Sigmoid colon (tissue), 4 donors: Measurements from ENCODE around the gene PARVG.

Experiments used
- EP300 ChIP-seq, 4 donors: sonication (generic); formaldehyde crosslinking; IDR thresholded peaks; one replicate each; pipeline ENCODE4 v1.6.1; 2017; ENCODE audit warnings: antibody characterized with exemption in 4 of 4
- POLR2AphosphoS5 ChIP-seq, 4 donors: sonication (generic); formaldehyde crosslinking; IDR thresholded peaks; one replicate each; pipeline ENCODE4 v1.6.1; 2017; ENCODE audit warnings: antibody characterized with exemption in 4 of 4
- TF ChIP-seq, protein P1 (sequence below), 4 experiments: fragments of 450-650 bp in 3 of 4; fragments of 200-600 bp in 1 of 4; IDR thresholded peaks; one replicate each; pipeline ENCODE4 v1.5.1; 2016 to 2019; ENCODE audit warnings: antibody characterized with exemption in 4 of 4, mild to moderate bottlenecking in 3 of 4, moderate library complexity in 2 of 4

DNA sequence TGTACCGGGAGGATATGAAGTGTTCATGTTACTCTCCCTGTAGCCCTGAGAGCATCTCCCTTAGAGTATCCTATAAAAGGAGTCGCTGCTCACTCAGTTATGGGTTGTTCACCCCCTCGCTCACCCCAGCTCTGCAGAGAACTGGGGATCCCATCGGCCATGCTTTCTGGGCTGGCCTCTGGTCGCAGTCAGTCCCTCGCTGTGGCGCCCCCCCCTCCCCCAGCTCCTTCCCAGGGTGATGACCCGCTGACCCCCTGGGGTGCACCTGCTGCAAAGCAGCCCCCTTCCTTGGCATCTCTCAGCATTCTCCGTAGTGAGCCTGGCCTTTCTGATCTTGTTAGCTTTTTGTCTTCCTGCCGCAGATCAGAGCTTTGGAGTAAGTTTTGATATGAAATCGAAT lies 10.3 kb upstream of the PARVG start:
- no peak for TF ChIP-seq EP300 (IDR thresholded peaks at IDR 0.05)
- TF ChIP-seq, protein P1, sequence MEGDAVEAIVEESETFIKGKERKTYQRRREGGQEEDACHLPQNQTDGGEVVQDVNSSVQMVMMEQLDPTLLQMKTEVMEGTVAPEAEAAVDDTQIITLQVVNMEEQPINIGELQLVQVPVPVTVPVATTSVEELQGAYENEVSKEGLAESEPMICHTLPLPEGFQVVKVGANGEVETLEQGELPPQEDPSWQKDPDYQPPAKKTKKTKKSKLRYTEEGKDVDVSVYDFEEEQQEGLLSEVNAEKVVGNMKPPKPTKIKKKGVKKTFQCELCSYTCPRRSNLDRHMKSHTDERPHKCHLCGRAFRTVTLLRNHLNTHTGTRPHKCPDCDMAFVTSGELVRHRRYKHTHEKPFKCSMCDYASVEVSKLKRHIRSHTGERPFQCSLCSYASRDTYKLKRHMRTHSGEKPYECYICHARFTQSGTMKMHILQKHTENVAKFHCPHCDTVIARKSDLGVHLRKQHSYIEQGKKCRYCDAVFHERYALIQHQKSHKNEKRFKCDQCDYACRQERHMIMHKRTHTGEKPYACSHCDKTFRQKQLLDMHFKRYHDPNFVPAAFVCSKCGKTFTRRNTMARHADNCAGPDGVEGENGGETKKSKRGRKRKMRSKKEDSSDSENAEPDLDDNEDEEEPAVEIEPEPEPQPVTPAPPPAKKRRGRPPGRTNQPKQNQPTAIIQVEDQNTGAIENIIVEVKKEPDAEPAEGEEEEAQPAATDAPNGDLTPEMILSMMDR (IDR thresholded peaks at IDR 0.05) = no peak
- TF ChIP-seq POLR2AphosphoS5 (IDR thresholded peaks at IDR 0.05) = no peak
